SK-N-DZ (cell line): ENCODE results near the gene ALDH16A1.

Experiments used
- DNase-seq: peaks from one replicate; pipeline ENCODE4 v3.0.0-alpha.2; 2015; ENCODE audit warnings: low spot score
- small RNA-seq, 2 experiments: library from RNA; depleted of rRNA; stranded (forward); fragments of <200 nt; gene quantifications; one replicate each; pipeline ENCODE3, GENCODE V24; 2014

ALDH16A1 gene

DNA sequence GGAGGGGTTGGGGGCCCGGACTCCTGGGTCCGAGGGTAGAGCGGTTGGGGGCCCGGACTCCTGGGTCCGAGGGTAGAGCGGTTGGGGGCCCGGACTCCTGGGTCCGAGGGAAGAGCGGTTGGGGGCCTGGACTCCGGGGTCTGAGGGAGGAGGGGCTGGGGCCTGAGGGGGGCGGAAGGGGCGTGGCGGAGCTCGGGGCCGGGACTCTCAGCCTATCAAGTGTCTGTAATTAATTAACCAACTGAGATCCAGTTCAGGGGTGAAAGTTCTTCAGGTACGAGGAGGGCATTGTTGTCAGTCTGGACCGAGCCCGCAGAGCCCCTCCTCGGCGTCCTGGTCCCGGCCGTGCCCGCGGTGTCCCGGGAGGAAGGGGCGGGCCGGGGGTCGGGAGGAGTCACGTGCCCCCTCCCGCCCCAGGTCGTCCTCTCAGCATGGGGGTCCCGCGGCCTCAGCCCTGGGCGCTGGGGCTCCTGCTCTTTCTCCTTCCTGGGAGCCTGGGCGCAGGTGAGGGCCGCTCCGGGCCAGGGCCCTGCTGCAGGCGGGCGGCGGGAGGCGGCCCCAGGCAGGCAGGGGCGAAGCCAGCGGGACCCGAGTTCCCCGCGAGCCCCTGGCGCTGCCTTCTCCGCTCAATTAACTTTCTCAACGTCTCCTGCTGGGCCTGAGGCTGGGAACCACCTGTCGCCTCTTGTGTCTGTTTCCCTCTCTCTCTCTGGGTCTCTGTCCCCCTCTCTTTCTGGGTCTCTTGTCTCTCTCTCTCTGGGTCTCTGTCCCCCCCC lies 60.1 kb downstream of the ALDH16A1 start:
- no peak for DNase-seq

- no peak for DNase-seq
These were observed 60.7 kb downstream of the ALDH16A1 start for GRCh38 chr19:49513746-49514118.

GRCh38 chr19:49514151-49514550 lies 61.1 kb downstream of the ALDH16A1 start:
- DNase-seq = no peak

GRCh38 chr19:49515767-49516166 lies 62.7 kb downstream of the ALDH16A1 start:
- no peak for DNase-seq

DNA sequence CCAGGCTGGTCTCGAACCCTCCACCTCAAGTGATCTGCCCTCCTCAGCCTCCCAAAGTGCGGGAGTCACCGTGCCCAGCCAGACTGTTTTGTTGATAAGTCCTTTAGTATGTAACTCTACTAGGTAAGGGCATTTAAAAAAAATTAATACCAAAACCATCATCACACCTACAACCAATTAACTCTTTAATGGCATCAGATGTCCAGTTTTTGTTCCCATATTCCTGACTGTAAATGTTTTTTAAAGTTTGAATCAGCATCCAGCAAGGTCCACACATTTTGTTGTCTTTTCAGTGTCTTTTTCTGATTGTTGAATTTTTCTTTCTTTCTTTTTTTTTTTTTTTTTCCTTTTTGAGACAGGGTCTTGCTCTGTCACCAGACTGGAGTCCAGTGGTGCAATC lies 65.0 kb downstream of the ALDH16A1 start:
- DNase-seq = no peak

Small RNAs within 50 kb of the gene (small RNA-seq; reads per million reads assigned to genes)
- gene COX6CP7 (0 reads per million in 2 experiments), gene MIR150 (0 reads per million in 2 experiments), gene SNORD32A (0 reads per million in 2 experiments), gene SNORD33 (0 reads per million in 2 experiments), gene SNORD34 (0 reads per million in 2 experiments), gene SNORD35A (0 reads per million in 2 experiments), gene SNORD35B (0 reads per million in 2 experiments)
